ENCODE data around the gene MAOA.

MAOA gene

GRCh38 chrX:43753637-43754036 lies 97.5 kb downstream of the MAOA start:
- H3K4me1 Mint-ChIP-seq, result no peaks in the 10 kb centered on the region
- no peaks in the 10 kb centered on the region for H3K36me3 Mint-ChIP-seq (ENCODE audit: low read depth)
- H3K9me3 Mint-ChIP-seq, result peaks cover 3% of the 10 kb centered on the region
- TF ChIP-seq CTCF (IDR thresholded peaks at IDR 0.05; ENCODE audit: unreplicated experiment in 3 of 3), result no peak
- no peak overlapping the region for H3K27ac Mint-ChIP-seq
- peaks cover 3% of the 10 kb centered on the region for H3K27me3 Mint-ChIP-seq (ENCODE audit: low read depth)
- H3K4me3 Mint-ChIP-seq, result no peak overlapping the region

- Mint-ChIP-seq H3K27ac (no peak overlapping the region), H3K4me1 (no peaks in the 10 kb centered on the region), H3K4me3 (no peak overlapping the region), H3K27me3 (ENCODE audit: low read depth) (no peaks in the 10 kb centered on the region), H3K36me3 (ENCODE audit: low read depth) (no peaks in the 10 kb centered on the region), H3K9me3 (peaks cover 3% of the 10 kb centered on the region)
- TF ChIP-seq CTCF (IDR thresholded peaks at IDR 0.05; ENCODE audit: unreplicated experiment in 3 of 3), result no peak
Measured at GRCh38 chrX:43756076-43756475, 100.0 kb downstream of the MAOA start.

GRCh38 chrX:43758044-43758443 lies 101.9 kb downstream of the MAOA start:
- no peak overlapping the region for H3K27ac Mint-ChIP-seq
- H3K4me3 Mint-ChIP-seq, result no peak overlapping the region
- H3K4me1 Mint-ChIP-seq, result no peaks in the 10 kb centered on the region
- no peaks in the 10 kb centered on the region for H3K27me3 Mint-ChIP-seq (ENCODE audit: low read depth)
- no peaks in the 10 kb centered on the region for H3K36me3 Mint-ChIP-seq (ENCODE audit: low read depth)
- no peak for TF ChIP-seq CTCF (IDR thresholded peaks at IDR 0.05; ENCODE audit: unreplicated experiment in 3 of 3)
- peaks cover 3% of the 10 kb centered on the region for H3K9me3 Mint-ChIP-seq

- Mint-ChIP-seq H3K27ac (no peak overlapping the region), H3K36me3 (ENCODE audit: low read depth) (no peaks in the 10 kb centered on the region), H3K9me3 (peaks cover 24% of the 10 kb centered on the region), H3K4me1 (no peaks in the 10 kb centered on the region), H3K4me3 (no peak overlapping the region), H3K27me3 (ENCODE audit: low read depth) (no peaks in the 10 kb centered on the region)
- no peak for TF ChIP-seq CTCF (IDR thresholded peaks at IDR 0.05; ENCODE audit: unreplicated experiment in 3 of 3)
Measured at GRCh38 chrX:43785930-43786591, 130.0 kb downstream of the MAOA start.
